Gastroesophageal sphincter (tissue), 3 donors: ENCODE results near the gene ARTN.

Source experiments
- EP300 ChIP-seq: sonication (generic); formaldehyde crosslinking; IDR thresholded peaks from one replicate; pipeline ENCODE4 v1.6.1; 2017; ENCODE audit warnings: antibody characterized with exemption, mild to moderate bottlenecking
- POLR2A ChIP-seq, 2 donors: fragments of 450-650 bp; IDR thresholded peaks; one replicate each; pipeline ENCODE4 v1.6.1; 2017; ENCODE audit warnings: antibody characterized with exemption in 2 of 2, mild to moderate bottlenecking in 2 of 2, moderate library complexity in 1 of 2
- POLR2AphosphoS5 ChIP-seq: sonication (generic); formaldehyde crosslinking; IDR thresholded peaks from one replicate; pipeline ENCODE4 v1.6.1; 2017; ENCODE audit warnings: antibody characterized with exemption
- TF ChIP-seq, protein P1 (sequence below), 4 experiments: fragments of 200-600 bp in 2 of 4; fragments of 450-650 bp in 2 of 4; sonication (generic) in 1 of 4; IDR thresholded peaks; one replicate each; pipeline ENCODE4 v1.5.1; 2017 to 2019; ENCODE audit warnings: antibody characterized with exemption in 4 of 4, mild to moderate bottlenecking in 2 of 4, moderate library complexity in 2 of 4

GRCh38 chr1:43910343-43910742 is 23.3 kb upstream of the ARTN start:
- TF ChIP-seq POLR2A (IDR thresholded peaks at IDR 0.05) (no peak), EP300 (no peak), POLR2AphosphoS5 (no peak)
- TF ChIP-seq, protein P1, sequence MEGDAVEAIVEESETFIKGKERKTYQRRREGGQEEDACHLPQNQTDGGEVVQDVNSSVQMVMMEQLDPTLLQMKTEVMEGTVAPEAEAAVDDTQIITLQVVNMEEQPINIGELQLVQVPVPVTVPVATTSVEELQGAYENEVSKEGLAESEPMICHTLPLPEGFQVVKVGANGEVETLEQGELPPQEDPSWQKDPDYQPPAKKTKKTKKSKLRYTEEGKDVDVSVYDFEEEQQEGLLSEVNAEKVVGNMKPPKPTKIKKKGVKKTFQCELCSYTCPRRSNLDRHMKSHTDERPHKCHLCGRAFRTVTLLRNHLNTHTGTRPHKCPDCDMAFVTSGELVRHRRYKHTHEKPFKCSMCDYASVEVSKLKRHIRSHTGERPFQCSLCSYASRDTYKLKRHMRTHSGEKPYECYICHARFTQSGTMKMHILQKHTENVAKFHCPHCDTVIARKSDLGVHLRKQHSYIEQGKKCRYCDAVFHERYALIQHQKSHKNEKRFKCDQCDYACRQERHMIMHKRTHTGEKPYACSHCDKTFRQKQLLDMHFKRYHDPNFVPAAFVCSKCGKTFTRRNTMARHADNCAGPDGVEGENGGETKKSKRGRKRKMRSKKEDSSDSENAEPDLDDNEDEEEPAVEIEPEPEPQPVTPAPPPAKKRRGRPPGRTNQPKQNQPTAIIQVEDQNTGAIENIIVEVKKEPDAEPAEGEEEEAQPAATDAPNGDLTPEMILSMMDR (IDR thresholded peaks at IDR 0.05): no peak
